ENCODE data around the gene PRR15.

- no peak for TF ChIP-seq ZFP30 (CRISPR knock-in tag; IDR thresholded peaks at IDR 0.05)
- no peak for TF ChIP-seq TCF4 (CRISPR knock-in tag; IDR thresholded peaks at IDR 0.05; ENCODE audit: borderline replicate concordance)
- TF ChIP-seq PATZ1 (CRISPR knock-in tag; IDR thresholded peaks at IDR 0.05; ENCODE audit: borderline replicate concordance) = no peak
- TF ChIP-seq CSRNP3 (CRISPR knock-in tag; IDR thresholded peaks at IDR 0.05) = no peak
- no peak for TF ChIP-seq BACH2 (CRISPR knock-in tag; IDR thresholded peaks at IDR 0.05; ENCODE audit: borderline replicate concordance)
- no peak for TF ChIP-seq ZFP3 (CRISPR knock-in tag; IDR thresholded peaks at IDR 0.05)
- no peak for TF ChIP-seq ZC3H10 (CRISPR knock-in tag; IDR thresholded peaks at IDR 0.05)
These were observed 48.4 kb downstream of the PRR15 start for GRCh38 chr7:29611941-29612544.

Measured in SK-N-SH treated with all-trans-retinoic acid at 6 μM for 48 hours (cell line).